Uterus (tissue), 4 donors: ENCODE measurements around the gene PARD3. TPM values are rescaled to one million over a fixed set of nuclear protein-coding genes. Genes with fewer than 3 reads are reported as not detected.

Source experiments
- DNase-seq, 2 donors: peaks; one replicate each; pipeline ENCODE4 v3.0.0-alpha.2; 2019 to 2020
- H3K27ac ChIP-seq, 2 donors: fragments of 200-600 bp; sonication (generic); 1 replicate in 1 of 2; 2 replicates in 1 of 2; pipeline ENCODE4 v1.5.1; 2016 to 2018
- H3K27me3 ChIP-seq, 2 donors: fragments of 200-600 bp; sonication (generic); one replicate each; pipeline ENCODE4 v1.5.1; 2018 to 2019; ENCODE audit warnings: control low read depth in 1 of 2
- H3K36me3 ChIP-seq, 2 donors: fragments of 200-600 bp; sonication (generic); one replicate each; pipeline ENCODE4 v1.5.1; 2019; ENCODE audit warnings: control low read depth in 1 of 2
- H3K4me1 ChIP-seq, 2 donors: fragments of 200-600 bp; sonication (generic); one replicate each; pipeline ENCODE4 v1.5.1; 2018 to 2019; ENCODE audit warnings: control low read depth in 1 of 2
- H3K4me3 ChIP-seq, 2 donors: fragments of 200-600 bp; sonication (generic); 1 replicate in 1 of 2; 2 replicates in 1 of 2; pipeline ENCODE4 v1.5.1; 2018 to 2019; ENCODE audit warnings: mild to moderate bottlenecking in 1 of 2
- H3K9me3 ChIP-seq, 2 donors: fragments of 200-600 bp; sonication (generic); one replicate each; pipeline ENCODE4 v1.5.1; 2019; ENCODE audit warnings: control low read depth in 1 of 2
- CTCF ChIP-seq, 4 experiments: fragments of 200-600 bp in 2 of 4; fragments of 450-650 bp in 2 of 4; sonication (generic) in 2 of 4; IDR thresholded peaks; one replicate each; pipeline ENCODE4 v1.5.1; 2016 to 2019; ENCODE audit warnings: antibody characterized with exemption in 4 of 4, mild to moderate bottlenecking in 2 of 4, moderate library complexity in 1 of 4
- POLR2A ChIP-seq, 2 donors: fragments of 450-650 bp; IDR thresholded peaks; one replicate each; pipeline ENCODE4 v1.6.1; 2016; ENCODE audit warnings: antibody characterized with exemption in 2 of 2, mild to moderate bottlenecking in 1 of 2, moderate library complexity in 1 of 2
- intact Hi-C: fragments of 100-400 bp; cut with DNase I; formaldehyde crosslinking; loops from one replicate; pipeline ENCODE4 v1.15.1; 2023; ENCODE audit warnings: low total_unique reads
- total RNA-seq, 4 donors: library from RNA; depleted of rRNA in 3 of 4; stranded (reverse); fragments of >200 nt in 3 of 4; gene quantifications; one replicate each; pipeline versions ENCODE4 v1.1.0 to v1.2.4, GENCODE V29; 2014 to 2023
- donor health status: DM: yes; HTN: yes; CAD: no.

The PARD3 gene
- total RNA-seq, 4 donors from 2014 or later: 42.1 to 96.1 (median 51.5) TPM

- Histone ChIP-seq H3K4me3 (no peak overlapping the region), H3K4me1 (no peaks in the 10 kb centered on the region), H3K27ac (no peak overlapping the region), H3K9me3 (no peaks in the 10 kb centered on the region), H3K36me3 (no peaks in the 10 kb centered on the region), H3K27me3 (no peaks in the 10 kb centered on the region)
- intact Hi-C loops: no loop called here
- TF ChIP-seq CTCF (IDR thresholded peaks at IDR 0.05) (no peak), POLR2A (IDR thresholded peaks at IDR 0.05) (no peak)
- DNase-seq: no peak
Observed at GRCh38 chr10:34438741-34439140, 376.4 kb downstream of the PARD3 start.

- intact Hi-C loops: no loop called here
- H3K27me3 ChIP-seq: no peaks in the 10 kb centered on the region
- no peaks in the 10 kb centered on the region for H3K36me3 ChIP-seq
- no peak overlapping the region for H3K4me3 ChIP-seq
- no peak for TF ChIP-seq CTCF (IDR thresholded peaks at IDR 0.05)
- no peak for TF ChIP-seq POLR2A (IDR thresholded peaks at IDR 0.05)
- no peaks in the 10 kb centered on the region for H3K9me3 ChIP-seq
- DNase-seq: no peak
- no peaks in the 10 kb centered on the region for H3K4me1 ChIP-seq
- H3K27ac ChIP-seq: no peak overlapping the region
Observed at GRCh38 chr10:34437906-34438305, 377.2 kb downstream of the PARD3 start.

- Histone ChIP-seq H3K27ac (no peak overlapping the region), H3K27me3 (no peaks in the 10 kb centered on the region), H3K4me3 (no peak overlapping the region), H3K36me3 (no peaks in the 10 kb centered on the region), H3K9me3 (no peaks in the 10 kb centered on the region), H3K4me1 (no peaks in the 10 kb centered on the region)
- intact Hi-C loops: no loop called here
- DNase-seq: peak in 1 of 2 donors; percentile 15
- TF ChIP-seq POLR2A (IDR thresholded peaks at IDR 0.05) (no peak), CTCF (IDR thresholded peaks at IDR 0.05) (no peak)
Observed at GRCh38 chr10:34434119-34434594, 380.9 kb downstream of the PARD3 start.

- H3K27ac ChIP-seq: no peak overlapping the region
- TF ChIP-seq POLR2A (IDR thresholded peaks at IDR 0.05) (no peak), CTCF (IDR thresholded peaks at IDR 0.05) (no peak)
- intact Hi-C loops: no loop called here
Observed at GRCh38 chr10:34433241-34434076, 381.6 kb downstream of the PARD3 start.

GRCh38 chr10:34432589-34432988 lies 382.5 kb downstream of the PARD3 start:
- Histone ChIP-seq H3K9me3 (no peaks in the 10 kb centered on the region), H3K27ac (no peak overlapping the region), H3K27me3 (no peaks in the 10 kb centered on the region), H3K36me3 (no peaks in the 10 kb centered on the region), H3K4me3 (no peak overlapping the region), H3K4me1 (no peaks in the 10 kb centered on the region)
- intact Hi-C loops: no loop called here
- no peak for TF ChIP-seq CTCF (IDR thresholded peaks at IDR 0.05)
- no peak for TF ChIP-seq POLR2A (IDR thresholded peaks at IDR 0.05)
- DNase-seq: no peak

More at GRCh38 chr10:34433241-34434076, 381.6 kb downstream of the PARD3 start:
- no peak for DNase-seq
- no peaks in the 10 kb centered on the region for H3K9me3 ChIP-seq
- no peaks in the 10 kb centered on the region for H3K4me1 ChIP-seq
- no peaks in the 10 kb centered on the region for H3K36me3 ChIP-seq
- no peaks in the 10 kb centered on the region for H3K27me3 ChIP-seq
- H3K4me3 ChIP-seq: no peak overlapping the region
